SK-N-SH treated with all-trans-retinoic acid at 6 μM for 48 hours (cell line): Measurements from ENCODE around the gene FRAS1.

ENCODE experiments used
- ATAC-seq: fragments of 200-7000 bp; cut with Tn5 transposase; 3 replicates; pipeline ENCODE4 v1.9.1; 2020; ENCODE audit warnings: mild to moderate bottlenecking, moderate library complexity
- ARNTL ChIP-seq: fragments of 450-650 bp; formaldehyde crosslinking; IDR thresholded peaks from 2 replicates; pipeline ENCODE4 v1.5.0; 2020; ENCODE audit warnings: low read depth, mild to moderate bottlenecking, moderate library complexity, borderline replicate concordance
- BACH2 ChIP-seq: fragments of 250-450 bp; sonication (Bioruptor Pico); IDR thresholded peaks from 2 replicates; pipeline ENCODE4 v1.9.0; 2021; ENCODE audit warnings: mild to moderate bottlenecking, borderline replicate concordance
- CSDC2 ChIP-seq: fragments of 250-450 bp; sonication (Bioruptor Pico); IDR thresholded peaks from 2 replicates; pipeline ENCODE4 v1.5.0; 2020; ENCODE audit warnings: mild to moderate bottlenecking, moderate library complexity
- GLIS3 ChIP-seq: fragments of 250-450 bp; sonication (Bioruptor Pico); IDR thresholded peaks from 2 replicates; pipeline ENCODE4 v1.5.0; 2020; ENCODE audit warnings: mild to moderate bottlenecking, moderate library complexity
- ISL1 ChIP-seq: fragments of 250-450 bp; sonication (Bioruptor Pico); IDR thresholded peaks from 2 replicates; pipeline ENCODE4 v2.1.2; 2022; ENCODE audit warnings: mild to moderate bottlenecking, moderate library complexity
- OSR1 ChIP-seq: fragments of 250-450 bp; sonication (Bioruptor Pico); IDR thresholded peaks from 2 replicates; pipeline ENCODE4 v1.8.0; 2022; ENCODE audit warnings: moderate library complexity, mild to moderate bottlenecking, inconsistent platforms
- PPARA ChIP-seq: fragments of 250-450 bp; sonication (Bioruptor Pico); IDR thresholded peaks from 2 replicates; pipeline ENCODE4 v1.5.0; 2020; ENCODE audit warnings: mild to moderate bottlenecking, borderline replicate concordance
- RARB ChIP-seq: fragments of 250-450 bp; sonication (Bioruptor Pico); IDR thresholded peaks from 2 replicates; pipeline ENCODE4 v1.8.0; 2021; ENCODE audit warnings: mild to moderate bottlenecking, moderate library complexity
- SNAI2 ChIP-seq: fragments of 250-450 bp; sonication (Bioruptor Pico); IDR thresholded peaks from 2 replicates; pipeline ENCODE4 v1.5.0; 2020; ENCODE audit warnings: mild to moderate bottlenecking, moderate library complexity
- TCF4 ChIP-seq: fragments of 250-450 bp; sonication (Bioruptor Pico); IDR thresholded peaks from 2 replicates; pipeline ENCODE4 v1.8.0; 2021; ENCODE audit warnings: mild to moderate bottlenecking, moderate library complexity, borderline replicate concordance
- TOX ChIP-seq: fragments of 250-450 bp; sonication (Bioruptor Pico); IDR thresholded peaks from 2 replicates; pipeline ENCODE4 v1.8.0; 2021; ENCODE audit warnings: mild to moderate bottlenecking, moderate library complexity, borderline replicate concordance
- ZC3H10 ChIP-seq: fragments of 250-450 bp; sonication (Bioruptor Pico); IDR thresholded peaks from 2 replicates; pipeline ENCODE4 v1.5.1; 2021; ENCODE audit warnings: mild to moderate bottlenecking, moderate library complexity
- ZFP3 ChIP-seq: fragments of 250-450 bp; sonication (Bioruptor Pico); IDR thresholded peaks from 2 replicates; pipeline ENCODE4 v1.5.0; 2020; ENCODE audit warnings: mild to moderate bottlenecking, moderate library complexity
- ZFP30 ChIP-seq: fragments of 450-650 bp; formaldehyde crosslinking; IDR thresholded peaks from 2 replicates; pipeline ENCODE4 v1.5.0; 2022; ENCODE audit warnings: mild to moderate bottlenecking, moderate library complexity
- ZNF565 ChIP-seq: fragments of 450-650 bp; formaldehyde crosslinking; conservative IDR thresholded peaks from 2 replicates; pipeline ENCODE4 v1.5.0; 2020; ENCODE audit warnings: low read depth, mild to moderate bottlenecking, moderate library complexity
- ZNF70 ChIP-seq: fragments of 450-650 bp; formaldehyde crosslinking; IDR thresholded peaks from 2 replicates; pipeline ENCODE4 v1.5.0; 2020; ENCODE audit warnings: mild to moderate bottlenecking, moderate library complexity
- ZNF8 ChIP-seq: fragments of 450-650 bp; formaldehyde crosslinking; IDR thresholded peaks from 2 replicates; pipeline ENCODE4 v1.5.0; 2020; ENCODE audit warnings: mild to moderate bottlenecking, moderate library complexity
- TF ChIP-seq, protein P1 (sequence below): fragments of 250-450 bp; sonication (Bioruptor Pico); IDR thresholded peaks from 2 replicates; pipeline ENCODE4 v1.8.0; 2020; ENCODE audit warnings: mild to moderate bottlenecking, moderate library complexity, borderline replicate concordance
- TF ChIP-seq, protein P2 (sequence below): fragments of 250-450 bp; sonication (Bioruptor Pico); IDR thresholded peaks from 2 replicates; pipeline ENCODE4 v1.5.1; 2020; ENCODE audit warnings: low read depth, mild to moderate bottlenecking, moderate library complexity
- TF ChIP-seq, protein P3 (sequence below): fragments of 250-450 bp; sonication (Bioruptor Pico); IDR thresholded peaks from 2 replicates; pipeline ENCODE4 v1.5.0; 2020; ENCODE audit warnings: mild to moderate bottlenecking, moderate library complexity
- TF ChIP-seq, protein P4 (sequence below): fragments of 250-450 bp; sonication (Bioruptor Pico); IDR thresholded peaks from 2 replicates; pipeline ENCODE4 v1.5.1; 2021; ENCODE audit warnings: mild to moderate bottlenecking, moderate library complexity
- TF ChIP-seq, protein P5 (sequence below): fragments of 250-450 bp; sonication (Bioruptor Pico); IDR thresholded peaks from 2 replicates; pipeline ENCODE4 v1.8.0; 2021; ENCODE audit warnings: low read depth, mild to moderate bottlenecking, moderate library complexity, borderline replicate concordance

FRAS1 gene

DNA sequence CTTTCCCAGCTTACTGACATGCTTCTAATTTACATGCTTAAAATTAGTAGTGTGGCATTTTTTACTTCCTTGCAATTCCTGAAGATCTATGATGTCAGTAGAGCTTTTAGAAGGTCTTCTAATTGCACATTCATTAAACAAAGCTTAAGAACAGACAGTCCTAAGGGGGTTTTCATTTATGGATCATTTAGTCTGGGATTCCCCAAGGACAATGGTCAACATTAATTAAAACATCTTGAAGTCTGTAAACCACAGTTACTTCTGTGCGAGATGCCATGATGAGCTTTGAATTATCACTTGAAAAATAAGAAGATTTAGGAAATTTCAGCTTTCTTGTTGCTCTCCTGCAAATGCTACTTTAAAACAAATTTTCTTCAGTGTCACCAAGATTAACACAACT is 514.7 kb downstream of the FRAS1 start:
- ATAC-seq, result no peak
- TF ChIP-seq, protein P1, sequence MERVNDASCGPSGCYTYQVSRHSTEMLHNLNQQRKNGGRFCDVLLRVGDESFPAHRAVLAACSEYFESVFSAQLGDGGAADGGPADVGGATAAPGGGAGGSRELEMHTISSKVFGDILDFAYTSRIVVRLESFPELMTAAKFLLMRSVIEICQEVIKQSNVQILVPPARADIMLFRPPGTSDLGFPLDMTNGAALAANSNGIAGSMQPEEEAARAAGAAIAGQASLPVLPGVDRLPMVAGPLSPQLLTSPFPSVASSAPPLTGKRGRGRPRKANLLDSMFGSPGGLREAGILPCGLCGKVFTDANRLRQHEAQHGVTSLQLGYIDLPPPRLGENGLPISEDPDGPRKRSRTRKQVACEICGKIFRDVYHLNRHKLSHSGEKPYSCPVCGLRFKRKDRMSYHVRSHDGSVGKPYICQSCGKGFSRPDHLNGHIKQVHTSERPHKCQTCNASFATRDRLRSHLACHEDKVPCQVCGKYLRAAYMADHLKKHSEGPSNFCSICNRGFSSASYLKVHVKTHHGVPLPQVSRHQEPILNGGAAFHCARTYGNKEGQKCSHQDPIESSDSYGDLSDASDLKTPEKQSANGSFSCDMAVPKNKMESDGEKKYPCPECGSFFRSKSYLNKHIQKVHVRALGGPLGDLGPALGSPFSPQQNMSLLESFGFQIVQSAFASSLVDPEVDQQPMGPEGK, result no peak
- no peak for TF ChIP-seq ZFP30 (CRISPR knock-in tag)
- no peak for TF ChIP-seq TOX (CRISPR knock-in tag)
- no peak for TF ChIP-seq CSDC2 (CRISPR knock-in tag)
- TF ChIP-seq ARNTL (CRISPR knock-in tag), result no peak
- TF ChIP-seq RARB (CRISPR knock-in tag), result no peak
- TF ChIP-seq TCF4 (CRISPR knock-in tag), result no peak
- TF ChIP-seq SNAI2 (CRISPR knock-in tag), result no peak
- no peak for TF ChIP-seq GLIS3 (CRISPR knock-in tag)
- TF ChIP-seq ZNF70, result no peak
- no peak for TF ChIP-seq BACH2 (CRISPR knock-in tag)
- no peak for TF ChIP-seq ZFP3 (CRISPR knock-in tag)
- TF ChIP-seq ZNF8 (CRISPR knock-in tag), result no peak
- no peak for TF ChIP-seq ISL1 (CRISPR knock-in tag)
- no peak for TF ChIP-seq ZC3H10 (CRISPR knock-in tag)
- TF ChIP-seq, protein P2, sequence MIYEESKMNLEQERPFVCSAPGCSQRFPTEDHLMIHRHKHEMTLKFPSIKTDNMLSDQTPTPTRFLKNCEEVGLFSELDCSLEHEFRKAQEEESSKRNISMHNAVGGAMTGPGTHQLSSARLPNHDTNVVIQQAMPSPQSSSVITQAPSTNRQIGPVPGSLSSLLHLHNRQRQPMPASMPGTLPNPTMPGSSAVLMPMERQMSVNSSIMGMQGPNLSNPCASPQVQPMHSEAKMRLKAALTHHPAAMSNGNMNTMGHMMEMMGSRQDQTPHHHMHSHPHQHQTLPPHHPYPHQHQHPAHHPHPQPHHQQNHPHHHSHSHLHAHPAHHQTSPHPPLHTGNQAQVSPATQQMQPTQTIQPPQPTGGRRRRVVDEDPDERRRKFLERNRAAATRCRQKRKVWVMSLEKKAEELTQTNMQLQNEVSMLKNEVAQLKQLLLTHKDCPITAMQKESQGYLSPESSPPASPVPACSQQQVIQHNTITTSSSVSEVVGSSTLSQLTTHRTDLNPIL (CRISPR knock-in tag), result no peak
- no peak for TF ChIP-seq ZNF565 (CRISPR knock-in tag)
- no peak for TF ChIP-seq PPARA (CRISPR knock-in tag)
- TF ChIP-seq, protein P3, sequence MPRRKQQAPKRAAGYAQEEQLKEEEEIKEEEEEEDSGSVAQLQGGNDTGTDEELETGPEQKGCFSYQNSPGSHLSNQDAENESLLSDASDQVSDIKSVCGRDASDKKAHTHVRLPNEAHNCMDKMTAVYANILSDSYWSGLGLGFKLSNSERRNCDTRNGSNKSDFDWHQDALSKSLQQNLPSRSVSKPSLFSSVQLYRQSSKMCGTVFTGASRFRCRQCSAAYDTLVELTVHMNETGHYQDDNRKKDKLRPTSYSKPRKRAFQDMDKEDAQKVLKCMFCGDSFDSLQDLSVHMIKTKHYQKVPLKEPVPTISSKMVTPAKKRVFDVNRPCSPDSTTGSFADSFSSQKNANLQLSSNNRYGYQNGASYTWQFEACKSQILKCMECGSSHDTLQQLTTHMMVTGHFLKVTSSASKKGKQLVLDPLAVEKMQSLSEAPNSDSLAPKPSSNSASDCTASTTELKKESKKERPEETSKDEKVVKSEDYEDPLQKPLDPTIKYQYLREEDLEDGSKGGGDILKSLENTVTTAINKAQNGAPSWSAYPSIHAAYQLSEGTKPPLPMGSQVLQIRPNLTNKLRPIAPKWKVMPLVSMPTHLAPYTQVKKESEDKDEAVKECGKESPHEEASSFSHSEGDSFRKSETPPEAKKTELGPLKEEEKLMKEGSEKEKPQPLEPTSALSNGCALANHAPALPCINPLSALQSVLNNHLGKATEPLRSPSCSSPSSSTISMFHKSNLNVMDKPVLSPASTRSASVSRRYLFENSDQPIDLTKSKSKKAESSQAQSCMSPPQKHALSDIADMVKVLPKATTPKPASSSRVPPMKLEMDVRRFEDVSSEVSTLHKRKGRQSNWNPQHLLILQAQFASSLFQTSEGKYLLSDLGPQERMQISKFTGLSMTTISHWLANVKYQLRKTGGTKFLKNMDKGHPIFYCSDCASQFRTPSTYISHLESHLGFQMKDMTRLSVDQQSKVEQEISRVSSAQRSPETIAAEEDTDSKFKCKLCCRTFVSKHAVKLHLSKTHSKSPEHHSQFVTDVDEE, result no peak
- TF ChIP-seq, protein P4, sequence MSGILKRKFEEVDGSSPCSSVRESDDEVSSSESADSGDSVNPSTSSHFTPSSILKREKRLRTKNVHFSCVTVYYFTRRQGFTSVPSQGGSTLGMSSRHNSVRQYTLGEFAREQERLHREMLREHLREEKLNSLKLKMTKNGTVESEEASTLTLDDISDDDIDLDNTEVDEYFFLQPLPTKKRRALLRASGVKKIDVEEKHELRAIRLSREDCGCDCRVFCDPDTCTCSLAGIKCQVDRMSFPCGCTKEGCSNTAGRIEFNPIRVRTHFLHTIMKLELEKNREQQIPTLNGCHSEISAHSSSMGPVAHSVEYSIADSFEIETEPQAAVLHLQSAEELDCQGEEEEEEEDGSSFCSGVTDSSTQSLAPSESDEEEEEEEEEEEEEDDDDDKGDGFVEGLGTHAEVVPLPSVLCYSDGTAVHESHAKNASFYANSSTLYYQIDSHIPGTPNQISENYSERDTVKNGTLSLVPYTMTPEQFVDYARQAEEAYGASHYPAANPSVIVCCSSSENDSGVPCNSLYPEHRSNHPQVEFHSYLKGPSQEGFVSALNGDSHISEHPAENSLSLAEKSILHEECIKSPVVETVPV (CRISPR knock-in tag), result no peak

DNA sequence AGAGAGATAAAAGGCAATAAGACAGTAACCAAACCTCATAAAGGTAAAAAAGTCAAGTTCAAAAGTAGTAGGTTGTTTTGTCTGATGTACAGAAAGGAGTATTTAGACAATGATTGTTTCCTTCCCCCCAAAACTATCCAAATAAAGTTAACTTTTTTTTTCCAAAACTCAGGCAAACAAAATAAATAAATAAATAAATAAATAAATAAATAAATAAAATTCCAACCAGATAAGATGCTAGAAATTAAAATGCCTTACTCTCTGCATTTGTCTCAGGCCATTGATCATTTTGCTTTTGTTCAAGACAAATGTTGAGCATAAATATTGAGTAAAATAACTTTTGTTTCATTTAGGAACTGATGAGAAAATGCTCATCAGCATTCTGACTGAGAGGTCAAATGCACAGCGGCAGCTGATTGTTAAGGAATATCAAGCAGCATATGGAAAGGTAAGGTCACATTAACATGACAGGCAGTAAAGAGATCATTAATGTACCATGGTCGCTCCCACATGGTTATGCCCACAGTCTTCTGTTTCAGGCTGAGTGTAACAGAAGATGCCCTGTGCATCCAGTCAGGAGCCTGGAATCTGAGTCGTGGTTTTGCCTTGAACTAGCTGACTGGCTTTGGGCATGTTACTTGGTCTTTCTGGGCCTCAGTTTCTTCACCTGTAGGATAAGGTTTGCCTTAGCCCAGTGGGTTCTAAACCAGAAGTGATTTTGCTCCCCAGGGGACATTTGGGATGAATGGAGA is 521.7 kb downstream of the FRAS1 start:
- no peak for ATAC-seq
- TF ChIP-seq TOX (CRISPR knock-in tag) (no peak), SNAI2 (CRISPR knock-in tag) (no peak), ZNF565 (CRISPR knock-in tag) (no peak), TCF4 (CRISPR knock-in tag) (no peak), GLIS3 (CRISPR knock-in tag) (no peak), ZNF8 (CRISPR knock-in tag) (no peak), OSR1 (CRISPR knock-in tag) (no peak), ARNTL (CRISPR knock-in tag) (no peak), RARB (CRISPR knock-in tag) (no peak), PPARA (CRISPR knock-in tag) (no peak), ZFP30 (CRISPR knock-in tag) (no peak), ZFP3 (CRISPR knock-in tag) (no peak)
- TF ChIP-seq, protein P5, sequence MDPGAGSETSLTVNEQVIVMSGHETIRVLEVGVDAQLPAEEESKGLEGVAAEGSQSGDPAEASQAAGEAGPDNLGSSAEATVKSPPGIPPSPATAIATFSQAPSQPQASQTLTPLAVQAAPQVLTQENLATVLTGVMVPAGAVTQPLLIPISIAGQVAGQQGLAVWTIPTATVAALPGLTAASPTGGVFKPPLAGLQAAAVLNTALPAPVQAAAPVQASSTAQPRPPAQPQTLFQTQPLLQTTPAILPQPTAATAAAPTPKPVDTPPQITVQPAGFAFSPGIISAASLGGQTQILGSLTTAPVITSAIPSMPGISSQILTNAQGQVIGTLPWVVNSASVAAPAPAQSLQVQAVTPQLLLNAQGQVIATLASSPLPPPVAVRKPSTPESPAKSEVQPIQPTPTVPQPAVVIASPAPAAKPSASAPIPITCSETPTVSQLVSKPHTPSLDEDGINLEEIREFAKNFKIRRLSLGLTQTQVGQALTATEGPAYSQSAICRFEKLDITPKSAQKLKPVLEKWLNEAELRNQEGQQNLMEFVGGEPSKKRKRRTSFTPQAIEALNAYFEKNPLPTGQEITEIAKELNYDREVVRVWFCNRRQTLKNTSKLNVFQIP (CRISPR knock-in tag), result no peak
- TF ChIP-seq, protein P1, result no peak
- TF ChIP-seq, protein P3, result no peak
